K562 (cell line): ENCODE results near the gene SCARB2. TPM values are rescaled to one million over a fixed set of nuclear protein-coding genes. Genes with fewer than 3 reads are reported as not detected.

Source experiments
- ATAC-seq: fragments of 200-7000 bp; cut with Tn5 transposase; 3 replicates; pipeline ENCODE4 v1.9.1; 2020; ENCODE audit warnings: moderate library complexity
- BruUV-seq: library from RNA; stranded (reverse); fragments of 400-500 nt; replicated peaks from 2 replicates; lab custom pipeline; 2021; lab: Mats Ljungman, UMichigan
- CTCF ChIA-PET: fragments of 300-600 bp; formaldehyde crosslinking; extraction: SDS; loops from one replicate; lab custom pipeline; 2021; ENCODE audit warnings: low intra/inter-chr PET ratio; lab: Yijun Ruan, JAX
- POLR2A ChIA-PET: fragments of 300-600, 350-650 bp; sonication (Branson Sonifier 250); formaldehyde crosslinking; extraction: SDS; loops from one replicate; lab custom pipeline; 2021; ENCODE audit warnings: antibody characterized with exemption, inconsistent platforms; lab: Yijun Ruan, JAX
- DNase-seq, 4 experiments: peaks; one replicate each; pipeline versions ENCODE4 v3.0.0 to v3.0.0-alpha.2; 2011 to 2018; ENCODE audit warnings: low spot score in 3 of 4, mixed read lengths in 3 of 4; ENCODE audit errors: extremely low read depth in 1 of 4
- FAIRE-seq: peaks from 2 replicates; lab custom pipeline; 2011; peaks lifted over from hg19 to GRCh38; lab: Jason Lieb, UNC
- H2AFZ ChIP-seq: 2 replicates; pipeline ENCODE4 v1.6.0; 2011; ENCODE audit warnings: low read depth, low read length, control low read depth, inconsistent platforms
- H3K27ac ChIP-seq: fragments of 200-600 bp; 3 replicates; pipeline ENCODE4 v1.8.0; 2011; ENCODE audit warnings: low read depth, mild to moderate bottlenecking, control low read depth, inconsistent platforms, low read length, moderate library complexity, mixed read lengths; ENCODE audit errors: extremely low read depth
- H3K27me3 ChIP-seq, 2 experiments: fragments of 300-600 bp in 1 of 2; 2 replicates in 1 of 2; 3 replicates in 1 of 2; pipeline versions ENCODE4 v1.6.0 to v1.8.0; 2011; ENCODE audit warnings: inconsistent platforms in 2 of 2, low read length in 2 of 2, mild to moderate bottlenecking in 1 of 2, mixed read lengths in 1 of 2, moderate library complexity in 1 of 2; ENCODE audit not compliant: control insufficient read depth in 2 of 2, insufficient read depth in 2 of 2
- H3K36me3 ChIP-seq: fragments of 300-600 bp; 3 replicates; pipeline ENCODE4 v1.8.0; 2011; ENCODE audit warnings: mild to moderate bottlenecking, low read length, inconsistent platforms; ENCODE audit not compliant: control insufficient read depth, insufficient read depth
- H3K4me1 ChIP-seq, 2 experiments: fragments of 200-600 bp in 1 of 2; replicated peaks in 1 of 2; 2 replicates in 1 of 2; 3 replicates in 1 of 2; pipeline versions ENCODE4 v1.5.1 to v1.8.0; 2011; ENCODE audit warnings: inconsistent platforms in 2 of 2, low read length in 2 of 2, mild to moderate bottlenecking in 1 of 2, mixed read lengths in 1 of 2, moderate library complexity in 1 of 2; ENCODE audit not compliant: control insufficient read depth in 2 of 2, insufficient read depth in 2 of 2
- H3K4me2 ChIP-seq: 2 replicates; pipeline ENCODE4 v1.6.1; 2011; ENCODE audit warnings: low read length, control low read depth, inconsistent platforms, mixed read lengths; ENCODE audit not compliant: insufficient read depth
- H3K4me3 ChIP-seq: fragments of 200-600 bp; sonication (generic), shearing (Covaris generic); 2 replicates; pipeline ENCODE4 v1.5.1; 2016; ENCODE audit warnings: control low read depth, inconsistent platforms
- H3K79me2 ChIP-seq: fragments of 200-600 bp; 3 replicates; pipeline ENCODE4 v1.8.0; 2011; ENCODE audit warnings: low read length, inconsistent platforms; ENCODE audit not compliant: control insufficient read depth, insufficient read depth
- H3K9ac ChIP-seq, 2 experiments: 2 replicates each; pipeline versions ENCODE4 v1.6.0 to v1.6.1; 2011; ENCODE audit warnings: low read depth in 2 of 2, low read length in 2 of 2, control low read depth in 1 of 2, inconsistent platforms in 1 of 2, mild to moderate bottlenecking in 1 of 2, mixed read lengths in 1 of 2; ENCODE audit not compliant: insufficient read depth in 1 of 2
- H3K9me1 ChIP-seq: one replicate; pipeline ENCODE4 v1.6.0; 2011; ENCODE audit warnings: inconsistent platforms, mild to moderate bottlenecking, low read length, moderate library complexity; ENCODE audit not compliant: control insufficient read depth, insufficient read depth
- H3K9me3 ChIP-seq: replicated peaks from 2 replicates; pipeline ENCODE4 v1.5.1; 2011; ENCODE audit warnings: low read depth, low read length, inconsistent platforms; ENCODE audit not compliant: control insufficient read depth, insufficient read depth
- H4K20me1 ChIP-seq: replicated peaks from 2 replicates; pipeline ENCODE4 v1.6.1; 2011; ENCODE audit warnings: low read length, inconsistent platforms, mixed read lengths; ENCODE audit not compliant: control insufficient read depth, insufficient read depth
- CBFA2T3 ChIP-seq: fragments of 450-650 bp; IDR thresholded peaks from 2 replicates; pipeline ENCODE4 v1.6.1; 2017
- EGR1 ChIP-seq: fragments of 450-650 bp; conservative IDR thresholded peaks from 2 replicates; pipeline ENCODE4 v1.6.1; 2017; ENCODE audit warnings: mild to moderate bottlenecking
- SAFB ChIP-seq: fragments of 200-400 bp; formaldehyde crosslinking; IDR thresholded peaks from 2 replicates; pipeline ENCODE4 v1.6.1; 2017; ENCODE audit warnings: low read depth, low read length, borderline replicate concordance
- ZNF146 ChIP-seq: IDR thresholded peaks from one replicate; pipeline ENCODE4 v1.6.1; 2018; ENCODE audit warnings: missing compliant biosample characterization; ENCODE audit not compliant: unreplicated experiment
- WGBS: fragments of 100-300 bp; shearing (Covaris generic); methylation state at CpG from one replicate; pipeline ENCODE4 v1.1.6; 2016; ENCODE audit warnings: low coverage, mixed read lengths; ENCODE audit not compliant: insufficient coverage; ENCODE audit errors: missing lambda C conversion rate; 5-methylcytosine and 5-hydroxymethylcytosine counted together
- in situ Hi-C: fragments of 300-500 bp; cut with MboI; formaldehyde crosslinking; loops from 4 replicates; pipeline ENCODE4 v1.15.0; 2018; ENCODE audit warnings: inconsistent platforms, mixed read lengths
- intact Hi-C: fragments of 100-400 bp; cut with micrococcal nuclease; formaldehyde crosslinking; loops from 2 replicates; pipeline ENCODE4 v1.14.2; 2022
- polyA plus RNA-seq, 8 experiments: library from polyadenylated mRNA; depleted of rRNA in 4 of 8; stranded (reverse) in 5 of 8; unstranded in 3 of 8; fragments of >200 nt; fragmentation: Nextera tagmentation in 2 of 8; fragmentation: Illumina TruSeq in 1 of 8; extraction: Ambion mirVana in 2 of 8; extraction: Trizol in 1 of 8; gene quantifications; 2 replicates each; pipeline versions ENCODE4 v1.2.1 to v1.2.3, GENCODE V29; 2011 to 2014; ENCODE audit warnings: inconsistent platforms in 1 of 8, missing spikeins in 1 of 8
- total RNA-seq, 7 experiments: library from RNA; depleted of rRNA in 6 of 7; stranded (reverse); fragments of >200 nt in 6 of 7; fragmentation: Illumina TruSeq in 2 of 7; extraction: Trizol in 2 of 7; gene quantifications; 2 replicates each; pipeline versions ENCODE4 v1.2.1 to v1.2.3, GENCODE V29; 2011 to 2021; ENCODE audit warnings: low replicate concordance in 1 of 7
- TF ChIP-seq, protein P1 (sequence below): fragments of 250-450 bp; sonication (Bioruptor Pico); IDR thresholded peaks from 2 replicates; pipeline ENCODE4 v1.4.0; 2020
- TF ChIP-seq, protein P2 (sequence below): fragments of 450-650 bp; formaldehyde crosslinking; IDR thresholded peaks from 2 replicates; pipeline ENCODE4 v1.4.0; 2020; ENCODE audit warnings: mild to moderate bottlenecking, mixed read lengths

Gene SCARB2
- total and polyA plus RNA-seq, 9 of the 15 experiments (the other 6 are each of a cell fraction or from before 2014, with no cell fraction given): 6.1 to 25.8 (median 17.8) TPM

DNA sequence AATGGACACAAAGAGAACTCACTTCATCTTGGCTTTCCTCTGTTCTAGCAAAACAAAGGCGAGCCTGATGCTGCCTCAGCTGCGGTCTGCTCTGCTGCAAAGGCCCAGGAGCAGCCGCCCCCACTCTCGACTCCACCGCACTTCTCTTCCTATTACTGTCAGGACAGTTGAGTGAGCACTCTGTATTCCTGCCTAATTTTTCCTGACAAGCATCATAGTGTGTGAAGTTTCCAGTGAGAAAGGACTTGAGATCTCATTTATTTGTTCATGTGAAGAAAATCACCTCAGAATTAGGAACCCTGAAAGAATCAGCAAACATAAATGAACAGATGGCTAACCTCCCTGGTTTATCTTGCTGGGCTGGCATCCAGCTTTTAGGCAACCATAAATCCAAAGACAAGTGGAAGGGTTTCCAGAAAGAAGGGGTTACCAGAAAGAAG is 15.6 kb downstream of the SCARB2 start:
- ChIA-PET CTCF (no interaction called here), POLR2A (interaction anchor here (1.0 kb wide), 1 partner anchor 9 kb away, joined by 3 read pairs; no protein-coding TSS in a partner anchor)
- DNase-seq (peak in 2 of 4 experiments; percentile 25 to 37), ATAC-seq (peak; percentile 66), FAIRE-seq (no peak)
- Histone ChIP-seq H3K4me2 (peak overlapping the region; percentile 33; the same call in 1 of the 2 replicates), H3K27ac (peak overlapping the region; percentile 47; the same call in 2 of the 3 replicates), H3K36me3 (peaks cover 4% of the 10 kb centered on the region; the same call in 1 of the 3 replicates), H3K9ac (peak overlapping the region in 1 of 2 experiments; percentile 16; a peak in 1 of 4 replicates), H3K27me3 (no peaks in the 10 kb centered on the region), H2AFZ (peak overlapping the region; percentile 22; the same call in 1 of the 2 replicates), H3K9me3 (no peaks in the 10 kb centered on the region), H3K4me3 (no peak overlapping the region), H4K20me1 (no peaks in the 10 kb centered on the region), H3K79me2 (no peaks in the 10 kb centered on the region), H3K9me1 (no peaks in the 10 kb centered on the region), H3K4me1 (peaks cover 4 to 21% of the 10 kb centered on the region in 2 experiments; a peak in 4 of 5 replicates)
- in situ Hi-C loops: no loop called here
- TF ChIP-seq EGR1 (peak; percentile 47), CBFA2T3 (peak; percentile 38; the same call in 1 of the 2 replicates), SAFB (no peak)
- 24% methylated on average over 5 of the region's 5 CpGs for WGBS
- no TSS peak for BruUV-seq
- intact Hi-C loops: no loop called here

- ATAC-seq (no peak), FAIRE-seq (peak; percentile 35), DNase-seq (no peak)
- Histone ChIP-seq H3K4me3 (no peak overlapping the region), H3K36me3 (peaks cover 4% of the 10 kb centered on the region; the same call in 1 of the 3 replicates), H3K27ac (no peak overlapping the region), H2AFZ (no peak overlapping the region), H3K27me3 (no peaks in the 10 kb centered on the region), H3K4me1 (peaks cover 4 to 21% of the 10 kb centered on the region in 2 experiments; a peak in 4 of 5 replicates), H3K9me3 (no peaks in the 10 kb centered on the region; the same call in 1 of the 2 replicates), H3K4me2 (no peak overlapping the region), H4K20me1 (no peaks in the 10 kb centered on the region), H3K9ac (no peak overlapping the region), H3K9me1 (no peaks in the 10 kb centered on the region), H3K79me2 (no peaks in the 10 kb centered on the region)
- no TSS peak for BruUV-seq
- CTCF ChIA-PET: no interaction called here
- POLR2A ChIA-PET: interaction anchor here (1.0 kb wide), 2 partner anchors 9 to 140 kb away, joined by 3 read pairs; no protein-coding TSS in a partner anchor
- intact Hi-C loops (no loop called here), in situ Hi-C loops (no loop called here)
- WGBS: 79% methylated on average over 10 of the region's 10 CpGs
- no peak for TF ChIP-seq ZNF146 (CRISPR knock-in tag)
- TF ChIP-seq, protein P1, sequence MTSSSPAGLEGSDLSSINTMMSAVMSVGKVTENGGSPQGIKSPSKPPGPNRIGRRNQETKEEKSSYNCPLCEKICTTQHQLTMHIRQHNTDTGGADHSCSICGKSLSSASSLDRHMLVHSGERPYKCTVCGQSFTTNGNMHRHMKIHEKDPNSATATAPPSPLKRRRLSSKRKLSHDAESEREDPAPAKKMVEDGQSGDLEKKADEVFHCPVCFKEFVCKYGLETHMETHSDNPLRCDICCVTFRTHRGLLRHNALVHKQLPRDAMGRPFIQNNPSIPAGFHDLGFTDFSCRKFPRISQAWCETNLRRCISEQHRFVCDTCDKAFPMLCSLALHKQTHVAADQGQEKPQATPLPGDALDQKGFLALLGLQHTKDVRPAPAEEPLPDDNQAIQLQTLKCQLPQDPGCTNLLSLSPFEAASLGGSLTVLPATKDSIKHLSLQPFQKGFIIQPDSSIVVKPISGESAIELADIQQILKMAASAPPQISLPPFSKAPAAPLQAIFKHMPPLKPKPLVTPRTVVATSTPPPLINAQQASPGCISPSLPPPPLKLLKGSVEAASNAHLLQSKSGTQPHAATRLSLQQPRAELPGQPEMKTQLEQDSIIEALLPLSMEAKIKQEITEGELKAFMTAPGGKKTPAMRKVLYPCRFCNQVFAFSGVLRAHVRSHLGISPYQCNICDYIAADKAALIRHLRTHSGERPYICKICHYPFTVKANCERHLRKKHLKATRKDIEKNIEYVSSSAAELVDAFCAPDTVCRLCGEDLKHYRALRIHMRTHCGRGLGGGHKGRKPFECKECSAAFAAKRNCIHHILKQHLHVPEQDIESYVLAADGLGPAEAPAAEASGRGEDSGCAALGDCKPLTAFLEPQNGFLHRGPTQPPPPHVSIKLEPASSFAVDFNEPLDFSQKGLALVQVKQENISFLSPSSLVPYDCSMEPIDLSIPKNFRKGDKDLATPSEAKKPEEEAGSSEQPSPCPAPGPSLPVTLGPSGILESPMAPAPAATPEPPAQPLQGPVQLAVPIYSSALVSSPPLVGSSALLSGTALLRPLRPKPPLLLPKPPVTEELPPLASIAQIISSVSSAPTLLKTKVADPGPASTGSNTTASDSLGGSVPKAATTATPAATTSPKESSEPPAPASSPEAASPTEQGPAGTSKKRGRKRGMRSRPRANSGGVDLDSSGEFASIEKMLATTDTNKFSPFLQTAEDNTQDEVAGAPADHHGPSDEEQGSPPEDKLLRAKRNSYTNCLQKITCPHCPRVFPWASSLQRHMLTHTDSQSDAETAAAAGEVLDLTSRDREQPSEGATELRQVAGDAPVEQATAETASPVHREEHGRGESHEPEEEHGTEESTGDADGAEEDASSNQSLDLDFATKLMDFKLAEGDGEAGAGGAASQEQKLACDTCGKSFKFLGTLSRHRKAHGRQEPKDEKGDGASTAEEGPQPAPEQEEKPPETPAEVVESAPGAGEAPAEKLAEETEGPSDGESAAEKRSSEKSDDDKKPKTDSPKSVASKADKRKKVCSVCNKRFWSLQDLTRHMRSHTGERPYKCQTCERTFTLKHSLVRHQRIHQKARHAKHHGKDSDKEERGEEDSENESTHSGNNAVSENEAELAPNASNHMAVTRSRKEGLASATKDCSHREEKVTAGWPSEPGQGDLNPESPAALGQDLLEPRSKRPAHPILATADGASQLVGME (CRISPR knock-in tag): no peak
- TF ChIP-seq, protein P2, sequence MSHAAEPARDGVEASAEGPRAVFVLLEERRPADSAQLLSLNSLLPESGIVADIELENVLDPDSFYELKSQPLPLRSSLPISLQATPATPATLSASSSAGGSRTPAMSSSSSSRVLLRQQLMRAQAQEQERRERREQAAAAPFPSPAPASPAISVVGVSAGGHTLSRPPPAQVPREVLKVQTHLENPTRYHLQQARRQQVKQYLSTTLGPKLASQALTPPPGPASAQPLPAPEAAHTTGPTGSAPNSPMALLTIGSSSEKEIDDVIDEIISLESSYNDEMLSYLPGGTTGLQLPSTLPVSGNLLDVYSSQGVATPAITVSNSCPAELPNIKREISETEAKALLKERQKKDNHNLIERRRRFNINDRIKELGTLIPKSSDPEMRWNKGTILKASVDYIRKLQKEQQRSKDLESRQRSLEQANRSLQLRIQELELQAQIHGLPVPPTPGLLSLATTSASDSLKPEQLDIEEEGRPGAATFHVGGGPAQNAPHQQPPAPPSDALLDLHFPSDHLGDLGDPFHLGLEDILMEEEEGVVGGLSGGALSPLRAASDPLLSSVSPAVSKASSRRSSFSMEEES: no peak
Measured at GRCh38 chr4:76197031-76197743, 16.4 kb downstream of the SCARB2 start.
